IPS DF 19.7 (cell line): ENCODE data around the gene DGKG.

ENCODE experiments used
- DNase-seq: peaks from one replicate; pipeline ENCODE4 v3.0.0-alpha.2; 2013; ENCODE audit warnings: low read depth, low spot score

DGKG gene

GRCh38 chr3:186361762-186362536 is at the start of gene DGKG:
DGKG (minus strand) TSS chr3:186362234; CDS start chr3:186320459, 41,775 bp downstream.
- DNase-seq = no peak

DNA sequence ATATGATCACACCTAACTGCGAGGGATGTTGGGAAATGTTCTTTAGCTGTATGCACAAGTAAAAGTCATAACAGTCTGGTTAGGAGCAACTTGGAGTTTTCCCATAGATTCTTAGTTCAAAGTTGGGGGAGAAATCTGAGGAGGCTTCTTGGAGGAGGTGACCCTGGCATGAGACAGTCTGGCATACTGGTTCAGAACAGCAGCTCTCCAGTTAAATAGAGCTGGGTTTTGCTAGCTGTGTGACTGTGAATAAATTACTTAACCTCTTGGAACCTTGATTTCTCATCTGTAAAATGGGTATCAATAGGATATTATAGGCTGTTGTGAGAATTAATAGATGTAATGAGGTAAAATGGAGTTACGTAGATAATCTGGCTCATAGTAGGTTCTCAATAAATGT is 49.1 kb upstream of the DGKG start:
- DNase-seq = no peak

GRCh38 chr3:186406669-186407635 is 44.9 kb upstream of the DGKG start:
- DNase-seq = no peak

DNA sequence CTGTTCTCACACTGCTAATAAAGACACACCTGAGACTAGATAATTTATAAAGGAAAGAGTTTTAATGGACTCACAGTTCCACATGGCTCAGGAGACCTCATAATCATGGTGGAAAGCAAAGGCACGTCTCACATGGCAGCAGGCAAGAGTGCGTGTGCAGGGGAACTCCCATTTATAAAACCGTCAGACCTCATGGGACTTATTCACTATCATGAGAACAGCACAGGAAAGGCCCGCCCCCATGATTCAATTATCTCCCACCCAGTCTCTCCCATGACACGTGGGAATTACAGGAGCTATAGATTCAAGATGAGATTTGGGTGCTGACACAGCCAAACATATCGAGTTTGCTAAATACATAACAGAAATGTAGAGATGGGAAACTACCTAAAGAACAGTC is 39.5 kb upstream of the DGKG start:
- no peak for DNase-seq

DNA sequence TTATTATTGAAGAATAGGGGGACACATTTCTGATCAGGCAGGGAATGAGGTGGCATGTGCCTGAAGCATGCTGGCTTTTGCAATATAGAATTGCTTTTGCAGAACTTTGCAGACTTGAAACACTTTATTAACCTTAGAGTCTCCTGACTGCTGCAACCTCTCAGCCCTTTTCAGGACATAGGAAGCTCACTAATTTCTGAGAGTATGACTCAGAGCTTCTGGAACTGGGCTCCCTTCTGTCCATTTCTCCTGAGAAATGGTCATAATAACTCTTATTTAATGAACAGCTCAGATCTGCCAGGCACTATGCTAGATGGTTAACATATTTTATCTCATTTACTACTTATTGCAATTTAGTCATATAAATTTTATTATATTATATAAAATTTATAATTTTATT is 38.6 kb upstream of the DGKG start:
- DNase-seq = no peak

GRCh38 chr3:186400026-186400425 is 38.0 kb upstream of the DGKG start:
- DNase-seq = no peak

DNA sequence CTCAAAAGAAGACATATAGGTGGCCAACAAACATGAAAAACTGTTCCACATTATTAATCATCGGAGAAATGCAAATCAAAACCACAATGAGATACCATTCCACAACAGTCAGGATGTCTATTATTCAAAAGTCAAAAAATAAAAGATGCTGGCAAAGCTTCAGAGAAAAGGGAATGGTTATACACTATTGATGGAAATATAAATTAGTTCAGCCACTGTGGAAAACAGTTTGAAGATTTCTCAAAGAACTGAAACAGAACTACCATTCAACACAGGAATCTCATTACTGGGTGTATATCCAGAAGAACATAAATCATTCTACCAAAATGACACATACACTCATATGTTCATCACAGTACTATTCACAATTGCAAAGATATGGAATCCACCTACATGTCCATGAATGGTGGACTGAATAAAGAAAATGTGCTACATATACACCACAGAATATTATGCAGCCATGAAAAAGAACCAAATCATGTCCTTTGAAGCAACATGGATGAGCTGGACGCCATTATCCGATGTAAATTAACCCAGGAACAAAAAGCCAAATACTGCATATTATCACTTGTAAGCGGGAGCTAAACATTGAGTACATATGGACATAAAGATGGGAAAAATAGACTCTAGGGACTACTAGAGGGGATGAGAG is 32.7 kb upstream of the DGKG start:
- DNase-seq = no peak

GRCh38 chr3:186386883-186387560 is 25.0 kb upstream of the DGKG start:
- no peak for DNase-seq

DNA sequence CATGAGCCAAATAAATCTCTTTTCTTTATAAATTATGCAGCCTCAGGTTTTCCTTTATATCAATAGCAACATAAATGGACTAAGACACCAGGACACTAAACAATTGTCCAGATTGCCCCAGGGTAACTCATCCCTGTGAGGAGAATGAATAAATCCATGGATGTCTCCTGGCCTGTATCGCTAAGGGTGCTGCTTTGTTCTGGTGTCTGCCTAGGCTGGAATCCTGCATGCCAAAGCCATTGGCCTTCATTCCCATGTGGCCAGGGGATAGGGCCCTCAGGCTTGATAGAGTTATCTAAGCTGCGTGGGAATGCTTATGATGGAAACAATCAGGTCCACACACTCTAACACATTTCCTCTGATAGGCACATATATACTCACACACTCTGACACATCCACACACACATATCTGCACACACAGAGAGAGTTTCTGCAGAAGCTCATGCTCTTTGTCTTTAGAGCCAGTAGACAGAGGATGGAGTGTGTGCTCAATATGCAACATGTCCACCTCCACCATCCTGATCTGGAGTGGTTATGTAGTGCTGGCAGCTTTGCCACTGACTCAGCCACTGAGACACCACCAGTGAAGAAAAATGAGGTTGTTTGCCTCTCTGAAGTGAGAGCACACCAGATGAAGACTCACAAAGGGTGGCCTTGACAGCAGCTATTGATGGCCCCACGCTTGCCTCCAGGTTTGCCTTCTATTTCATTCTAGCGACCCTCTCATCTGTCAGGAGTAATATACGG is 24.0 kb upstream of the DGKG start:
- DNase-seq = no peak

DNA sequence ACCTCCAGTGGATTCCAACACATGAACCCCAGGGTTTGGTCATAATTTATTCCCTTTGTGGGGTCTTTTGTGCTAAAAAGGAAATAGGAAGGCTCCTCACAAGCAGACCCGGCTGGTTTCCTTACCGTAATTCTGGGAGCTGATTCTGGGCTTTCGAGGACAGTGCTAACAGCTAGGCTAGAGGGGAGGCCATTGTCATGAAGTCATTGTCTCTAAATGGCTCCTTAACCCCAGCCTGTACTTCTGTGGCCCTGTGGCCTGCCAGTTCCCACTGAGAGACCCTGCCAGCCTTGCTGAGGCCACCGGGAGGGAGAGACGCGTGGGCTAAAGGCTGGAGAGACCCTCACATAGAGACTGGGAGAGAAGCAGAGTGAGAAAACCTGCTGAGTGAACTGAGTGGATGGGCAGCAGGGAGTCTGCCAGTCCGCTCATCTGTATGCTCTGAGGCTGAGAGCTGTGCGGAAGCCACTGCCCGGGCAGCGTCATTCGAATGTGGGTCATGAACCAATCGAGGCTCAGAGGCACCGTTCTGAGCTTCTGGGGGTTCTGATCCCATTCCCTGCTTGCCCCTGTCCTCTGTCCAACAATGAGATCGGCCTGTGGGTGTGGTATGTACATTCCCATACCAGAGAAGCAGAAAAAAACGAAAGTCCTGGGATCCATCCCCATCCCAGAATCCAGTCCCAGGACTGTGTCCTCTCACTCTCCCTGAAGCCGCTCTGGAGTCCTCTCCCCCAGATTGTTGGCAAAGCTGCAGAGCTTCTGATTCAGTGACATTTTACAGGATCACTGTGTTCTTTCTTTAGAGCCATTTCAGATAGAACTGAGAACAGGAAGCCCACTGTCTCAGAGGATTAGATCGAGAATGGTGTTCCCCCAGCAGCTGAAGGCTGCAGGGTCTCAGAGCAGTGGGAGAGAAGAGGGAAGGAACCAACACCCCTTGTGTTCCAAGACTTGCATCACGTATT is 21.3 kb upstream of the DGKG start:
- DNase-seq = no peak

- DNase-seq = no peak
Measured at GRCh38 chr3:186382217-186382885, 20.3 kb upstream of the DGKG start.

DNA sequence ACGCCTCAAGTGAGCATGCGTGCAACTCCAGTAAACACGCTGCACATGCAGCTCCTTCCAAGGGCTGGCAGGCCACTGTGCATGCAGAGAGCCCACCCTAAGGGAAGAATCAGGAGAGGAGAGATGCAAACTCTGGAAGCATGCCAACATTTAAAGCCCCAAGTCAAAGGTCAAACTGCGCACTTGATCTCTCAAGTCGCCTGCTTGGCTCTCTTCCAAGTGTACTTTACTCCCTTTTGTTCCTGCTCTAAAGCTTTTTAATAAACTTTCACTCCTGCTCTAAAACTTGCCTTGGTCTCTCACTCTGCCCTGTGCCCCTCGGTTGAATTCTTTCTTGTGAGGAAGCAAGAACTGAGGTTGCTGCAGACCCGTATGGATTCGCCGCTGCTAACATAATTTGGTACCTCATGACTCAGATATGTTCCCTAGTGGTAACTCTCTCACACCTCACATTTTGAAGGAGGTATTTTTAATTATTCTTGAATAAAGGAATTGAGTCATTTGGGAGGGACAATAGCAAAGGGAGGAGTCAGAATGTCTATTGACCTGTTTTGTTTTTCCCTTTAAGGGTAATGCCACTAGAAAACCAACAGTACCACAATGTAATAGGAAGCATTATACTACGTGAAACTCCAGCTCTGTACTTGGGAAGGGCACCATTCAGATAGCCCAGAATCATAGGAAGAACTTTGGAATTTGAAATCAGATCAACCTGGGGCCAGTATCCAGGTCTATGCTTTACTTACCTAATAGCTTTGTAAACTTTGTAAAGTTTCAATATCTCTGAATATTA is 19.6 kb upstream of the DGKG start:
- DNase-seq = no peak

GRCh38 chr3:186380622-186381380 is 18.8 kb upstream of the DGKG start:
- DNase-seq = no peak

DNA sequence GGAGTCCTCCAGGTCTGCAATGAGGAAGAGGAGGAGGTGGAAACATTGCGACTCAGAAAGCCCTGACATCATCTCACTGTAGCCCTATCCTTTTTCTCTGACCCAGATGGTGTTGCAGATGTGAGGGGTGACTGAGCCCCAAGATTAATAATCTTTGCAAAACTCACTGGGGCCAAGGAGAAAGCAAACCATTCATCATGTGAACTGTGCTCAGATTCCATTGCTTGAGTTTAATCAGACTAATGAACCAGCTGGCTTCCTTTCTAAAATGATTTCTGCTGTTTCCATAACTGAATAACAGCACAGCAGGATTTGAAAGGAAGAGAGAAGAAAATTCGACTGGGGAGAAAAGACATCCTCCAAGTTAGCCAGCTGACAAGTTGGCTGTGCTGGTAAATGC is 13.4 kb upstream of the DGKG start:
- no peak for DNase-seq

DNA sequence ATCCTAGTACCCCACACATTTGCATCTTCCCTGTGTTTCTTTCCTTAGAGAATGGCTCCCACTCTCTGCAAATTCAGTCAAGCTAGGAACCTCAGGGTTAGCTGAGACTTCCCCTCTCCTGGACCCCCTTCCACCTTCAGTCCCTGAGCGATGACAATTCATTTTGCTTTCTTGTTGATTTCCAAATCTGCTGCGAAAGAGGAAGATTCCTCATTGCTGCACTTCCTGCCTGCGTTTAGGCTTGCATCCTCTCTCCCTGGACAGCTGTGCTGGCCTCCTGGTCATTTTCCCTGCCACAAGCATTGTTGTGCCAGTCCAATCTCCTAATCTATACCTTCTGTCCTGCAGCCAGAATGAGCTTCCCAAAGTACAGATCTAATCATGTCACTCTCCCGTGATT is 12.3 kb upstream of the DGKG start:
- no peak for DNase-seq

GRCh38 chr3:186369217-186369616 is 7.2 kb upstream of the DGKG start:
- no peak for DNase-seq

- no peak for DNase-seq
Measured at GRCh38 chr3:186368717-186369116, 6.7 kb upstream of the DGKG start.

DNA sequence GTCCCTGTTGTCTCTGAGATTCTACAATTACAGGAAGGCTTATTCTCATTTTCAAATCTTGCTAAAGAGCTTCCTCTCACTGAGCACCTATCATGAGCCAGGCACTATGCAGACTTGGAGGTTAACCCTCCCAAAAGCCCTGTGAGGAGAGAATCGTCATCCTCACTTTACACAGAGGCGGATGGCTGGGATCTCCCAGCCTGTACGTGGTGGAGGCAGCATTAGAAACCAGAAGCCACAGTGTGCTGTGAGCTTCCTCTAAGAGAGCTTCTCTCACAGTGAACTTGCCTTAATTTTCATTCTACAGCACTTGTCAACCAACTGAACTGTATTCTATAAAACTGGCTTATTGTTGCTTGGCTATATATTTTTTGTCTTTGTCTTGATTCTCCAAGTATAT is 6.1 kb upstream of the DGKG start:
- DNase-seq = no peak
